Immature natural killer cell (primary cell): ENCODE data around the gene COX5A. TPM values are rescaled to one million over a fixed set of nuclear protein-coding genes. Genes with fewer than 3 reads are reported as not detected.

Experiments used
- DNase-seq, 3 donors: peaks; one replicate each; pipeline ENCODE4 v3.0.0; 2022; ENCODE audit warnings: mixed read lengths in 1 of 3
- H3K27ac Mint-ChIP-seq, 6 donors: one replicate each; pipeline ENCODE4 v1.8.0; 2020; ENCODE audit warnings: mixed read lengths in 6 of 6, mild to moderate bottlenecking in 5 of 6, inconsistent platforms in 4 of 6, moderate library complexity in 3 of 6
- H3K27me3 Mint-ChIP-seq, 3 donors: one replicate each; pipeline ENCODE4 v1.8.0; 2020 to 2021; ENCODE audit warnings: low read depth in 3 of 3, mild to moderate bottlenecking in 3 of 3, mixed read lengths in 3 of 3, moderate library complexity in 3 of 3, inconsistent platforms in 1 of 3
- H3K36me3 Mint-ChIP-seq, 3 donors: one replicate each; pipeline ENCODE4 v1.8.0; 2020; ENCODE audit warnings: mixed read lengths in 3 of 3, inconsistent platforms in 2 of 3, mild to moderate bottlenecking in 2 of 3
- H3K4me1 Mint-ChIP-seq, 2 donors: one replicate each; pipeline ENCODE4 v1.8.0; 2020; ENCODE audit warnings: inconsistent platforms in 2 of 2, mild to moderate bottlenecking in 2 of 2, mixed read lengths in 2 of 2, moderate library complexity in 1 of 2
- H3K4me3 Mint-ChIP-seq, 5 donors: one replicate each; pipeline ENCODE4 v1.8.0; 2020; ENCODE audit warnings: mild to moderate bottlenecking in 5 of 5, mixed read lengths in 5 of 5, inconsistent platforms in 3 of 5, moderate library complexity in 3 of 5
- H3K9me3 Mint-ChIP-seq, 6 donors: one replicate each; pipeline ENCODE4 v1.8.0; 2020; ENCODE audit warnings: mild to moderate bottlenecking in 6 of 6, mixed read lengths in 6 of 6, inconsistent platforms in 4 of 6, moderate library complexity in 3 of 6
- polyA plus RNA-seq, 3 donors: library from polyadenylated mRNA; unstranded; fragments of 300-500 nt; fragmentation: Illumina TruSeq; gene quantifications; one replicate each; pipeline ENCODE4 v1.2.3, GENCODE V29; 2021

Gene COX5A
- 100 to 1,000 TPM; 373 to 458 (median 447) TPM for polyA plus RNA-seq

DNA sequence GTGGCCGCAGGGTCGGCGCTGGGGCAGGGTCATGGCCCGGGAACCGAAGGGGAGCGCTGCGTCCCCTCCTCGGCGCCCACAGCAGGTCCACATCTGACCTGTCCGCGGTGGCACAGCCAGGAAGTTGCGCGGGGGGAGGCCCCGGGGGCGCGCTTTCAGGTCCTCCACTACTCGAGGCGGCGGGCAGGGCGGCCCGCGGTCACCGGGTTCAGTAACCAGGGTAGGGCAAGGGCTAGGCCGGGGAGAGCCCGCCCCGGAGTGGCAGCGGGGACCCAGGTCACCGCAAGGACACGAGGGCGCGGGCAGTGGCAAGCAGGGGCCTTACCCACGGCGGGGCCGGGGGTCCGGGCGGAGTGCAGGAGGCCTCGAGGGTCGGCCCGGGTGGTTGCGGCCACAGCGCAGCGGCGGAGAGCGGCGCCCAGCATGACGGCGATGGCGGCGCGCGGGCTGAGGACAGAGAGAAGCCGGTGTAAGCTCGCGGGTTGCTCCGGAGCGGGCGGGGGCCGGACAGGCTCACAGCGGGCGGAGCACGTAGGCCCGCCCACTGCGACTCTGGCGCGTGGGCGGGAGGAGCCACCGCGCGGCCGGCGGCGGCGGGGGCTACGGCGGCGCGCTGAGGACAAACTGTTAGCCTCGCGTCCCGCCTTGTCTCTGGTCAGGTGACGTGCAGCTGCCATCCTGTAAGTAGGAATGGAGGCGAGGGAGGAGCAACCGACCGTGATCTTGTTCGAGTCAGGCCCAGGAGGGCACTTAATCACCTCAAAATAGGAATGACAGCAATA, at the start of gene COX5A:
TSS of gene COX5A (minus strand) at position 484 of the 782 bp plus-strand sequence. CDS start at position 425, 59 bp downstream.
- Mint-ChIP-seq H3K27ac (peak within 1 kb of the TSS; percentile 70 to 95 (median 92)), H3K9me3 (no peaks in the 10 kb centered on the region), H3K4me3 (peak within 1 kb of the TSS; percentile 86 to 96 (median 94)), H3K36me3 (no peaks in the 10 kb centered on the region), H3K4me1 (peaks cover 30 to 34% of the 10 kb centered on the region in 2 donors), H3K27me3 (peaks cover 0 to 6% (median 0%) of the 10 kb centered on the region in 3 donors)
- peak; percentile 92 to 93 (median 93) for DNase-seq

DNA sequence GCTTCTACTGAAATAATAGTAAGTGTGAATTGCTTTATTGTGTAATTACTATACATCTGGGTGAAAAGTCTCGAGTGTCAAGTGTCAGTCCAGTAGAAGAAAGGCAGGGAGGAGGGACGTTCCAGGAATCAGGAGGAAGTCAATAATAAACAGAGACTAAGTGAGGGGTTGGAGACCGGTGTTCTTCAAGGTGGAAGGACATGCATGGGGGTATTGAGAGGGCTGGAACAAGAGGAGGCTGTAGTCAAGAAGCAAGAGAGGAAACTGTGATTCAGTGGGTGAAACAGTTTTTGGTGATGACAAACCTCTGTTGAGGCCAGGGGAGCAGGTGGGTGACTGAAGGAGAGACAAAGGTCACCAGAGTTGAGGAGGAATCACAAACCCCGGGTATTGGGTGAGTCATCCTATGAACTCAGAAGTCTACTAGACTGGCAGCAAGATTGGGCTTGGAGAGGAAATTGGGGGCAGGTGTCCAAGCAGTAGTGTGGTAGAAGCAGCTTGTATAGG, 45.9 kb upstream of the COX5A start:
- Mint-ChIP-seq H3K9me3 (no peaks in the 10 kb centered on the region), H3K27me3 (peaks cover 3 to 4% (median 4%) of the 10 kb centered on the region in 3 donors), H3K4me1 (no peaks in the 10 kb centered on the region)

GRCh38 chr15:74982183-74982582, 44.3 kb upstream of the COX5A start:
- Mint-ChIP-seq H3K27ac (no peak overlapping the region), H3K27me3 (peaks cover 1 to 8% (median 7%) of the 10 kb centered on the region in 3 donors), H3K4me3 (no peak overlapping the region), H3K36me3 (no peaks in the 10 kb centered on the region), H3K9me3 (no peaks in the 10 kb centered on the region), H3K4me1 (no peaks in the 10 kb centered on the region)
- no peak for DNase-seq

More for the DNA sequence above, 45.9 kb upstream of the COX5A start:
- Mint-ChIP-seq H3K36me3 (no peaks in the 10 kb centered on the region), H3K27ac (peak overlapping the region in 1 of 6 donors; percentile 18), H3K4me3 (no peak overlapping the region)
- no peak for DNase-seq

DNA sequence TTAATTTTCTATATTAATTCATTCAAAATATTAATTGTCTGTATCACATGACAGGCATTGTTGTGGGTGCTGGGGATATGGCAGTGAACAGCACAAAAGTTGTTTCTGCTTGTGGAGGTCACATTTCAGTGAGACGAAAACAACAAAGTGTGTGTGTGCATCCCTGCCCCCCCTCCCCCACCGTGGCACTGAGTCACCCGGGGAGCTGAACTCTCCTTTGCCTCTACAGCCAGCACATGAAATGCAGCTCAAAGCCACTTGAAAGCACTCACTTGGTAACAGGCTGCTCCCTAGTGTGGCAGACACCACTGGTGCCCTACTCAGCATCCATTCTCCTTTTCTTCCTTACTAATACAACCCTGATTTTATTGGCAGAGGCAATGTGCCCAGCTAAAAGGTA, 40.6 kb upstream of the COX5A start:
- DNase-seq, result no peak
- H3K4me1 Mint-ChIP-seq, result no peaks in the 10 kb centered on the region
- H3K36me3 Mint-ChIP-seq, result no peaks in the 10 kb centered on the region
- H3K27ac Mint-ChIP-seq, result no peak overlapping the region
- H3K27me3 Mint-ChIP-seq, result peaks cover 0 to 10% (median 4%) of the 10 kb centered on the region in 3 donors
- no peaks in the 10 kb centered on the region for H3K9me3 Mint-ChIP-seq
- H3K4me3 Mint-ChIP-seq, result no peak overlapping the region

GRCh38 chr15:74978077-74978476, 40.2 kb upstream of the COX5A start:
- Mint-ChIP-seq H3K36me3 (no peaks in the 10 kb centered on the region), H3K4me1 (no peaks in the 10 kb centered on the region), H3K27me3 (peaks cover 0 to 10% (median 4%) of the 10 kb centered on the region in 3 donors), H3K27ac (no peak overlapping the region), H3K9me3 (no peaks in the 10 kb centered on the region), H3K4me3 (no peak overlapping the region)
- no peak for DNase-seq

DNA sequence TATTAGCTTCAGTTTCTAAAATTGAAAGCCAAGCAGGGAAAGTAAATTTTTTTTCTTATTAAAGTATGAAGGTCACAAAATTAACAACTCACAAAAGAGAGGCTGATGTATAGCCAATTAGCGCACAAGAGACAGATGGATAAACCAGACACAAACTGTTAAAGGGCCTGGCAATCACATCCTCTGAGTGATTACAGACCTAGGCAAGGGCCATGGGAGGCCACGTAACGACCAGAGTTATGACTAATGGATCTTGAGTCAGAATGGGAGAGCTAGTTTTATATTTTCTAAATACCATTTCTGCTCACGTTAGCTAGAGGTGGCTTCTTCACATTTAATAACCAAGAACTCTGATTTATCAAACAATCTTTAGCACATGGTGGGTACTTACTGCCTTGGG, 39.7 kb upstream of the COX5A start:
- Mint-ChIP-seq H3K36me3 (no peaks in the 10 kb centered on the region), H3K9me3 (no peaks in the 10 kb centered on the region), H3K27ac (no peak overlapping the region), H3K4me3 (no peak overlapping the region), H3K4me1 (no peaks in the 10 kb centered on the region), H3K27me3 (peaks cover 0 to 10% (median 4%) of the 10 kb centered on the region in 3 donors)
- no peak for DNase-seq

GRCh38 chr15:74976159-74976558, 38.3 kb upstream of the COX5A start:
- Mint-ChIP-seq H3K4me3 (no peak overlapping the region), H3K36me3 (no peaks in the 10 kb centered on the region), H3K27me3 (peaks cover 0 to 7% (median 6%) of the 10 kb centered on the region in 3 donors), H3K9me3 (no peaks in the 10 kb centered on the region), H3K4me1 (no peaks in the 10 kb centered on the region), H3K27ac (no peak overlapping the region)
- no peak for DNase-seq

DNA sequence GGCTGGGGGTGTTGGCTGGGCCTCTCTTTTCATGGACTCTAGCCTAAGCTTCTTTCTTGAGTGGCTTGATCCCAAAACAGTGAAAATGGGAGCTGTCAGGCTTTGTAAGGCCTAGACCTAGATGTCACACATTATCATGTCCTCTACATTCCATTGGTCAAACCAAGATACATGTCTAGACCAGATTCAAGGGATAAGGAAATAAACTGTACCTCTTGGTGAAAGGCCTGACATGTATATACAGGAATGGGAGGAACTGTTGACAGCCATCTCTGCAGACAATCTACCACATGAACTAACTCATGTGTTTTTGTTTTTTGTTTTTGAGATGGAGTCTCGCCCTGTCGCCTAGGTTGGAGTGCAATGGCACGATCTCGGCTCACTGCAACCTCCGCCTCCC, 29.8 kb upstream of the COX5A start:
- no peaks in the 10 kb centered on the region for H3K9me3 Mint-ChIP-seq
- DNase-seq, result no peak
- H3K27ac Mint-ChIP-seq, result no peak overlapping the region
- H3K4me1 Mint-ChIP-seq, result no peaks in the 10 kb centered on the region
- no peaks in the 10 kb centered on the region for H3K36me3 Mint-ChIP-seq
- no peak overlapping the region for H3K4me3 Mint-ChIP-seq
- H3K27me3 Mint-ChIP-seq, result peaks cover 0 to 2% (median 2%) of the 10 kb centered on the region in 3 donors

- no peak for DNase-seq
- no peak overlapping the region for H3K4me3 Mint-ChIP-seq
- H3K27me3 Mint-ChIP-seq, result peaks cover 2 to 9% (median 8%) of the 10 kb centered on the region in 3 donors
- no peaks in the 10 kb centered on the region for H3K36me3 Mint-ChIP-seq
- H3K9me3 Mint-ChIP-seq, result no peaks in the 10 kb centered on the region
- H3K27ac Mint-ChIP-seq, result no peak overlapping the region
- no peaks in the 10 kb centered on the region for H3K4me1 Mint-ChIP-seq
Observed at GRCh38 chr15:74964794-74965193, 26.9 kb upstream of the COX5A start.

- H3K9me3 Mint-ChIP-seq, result no peaks in the 10 kb centered on the region
- H3K27ac Mint-ChIP-seq, result no peak overlapping the region
- no peaks in the 10 kb centered on the region for H3K36me3 Mint-ChIP-seq
- H3K4me1 Mint-ChIP-seq, result peaks cover 6 to 10% of the 10 kb centered on the region in 2 donors
- H3K4me3 Mint-ChIP-seq, result no peak overlapping the region
- no peak for DNase-seq
- peaks cover 6 to 21% (median 20%) of the 10 kb centered on the region in 3 donors for H3K27me3 Mint-ChIP-seq
Observed at GRCh38 chr15:74963213-74963612, 25.3 kb upstream of the COX5A start.

- no peak overlapping the region for H3K27ac Mint-ChIP-seq
- no peak overlapping the region for H3K4me3 Mint-ChIP-seq
- H3K9me3 Mint-ChIP-seq, result no peaks in the 10 kb centered on the region
- no peak for DNase-seq
- H3K4me1 Mint-ChIP-seq, result peaks cover 10 to 15% of the 10 kb centered on the region in 2 donors
- no peaks in the 10 kb centered on the region for H3K36me3 Mint-ChIP-seq
- H3K27me3 Mint-ChIP-seq, result peaks cover 6 to 24% (median 23%) of the 10 kb centered on the region in 3 donors
Observed at GRCh38 chr15:74962671-74963070, 24.8 kb upstream of the COX5A start.

- H3K27ac Mint-ChIP-seq, result no peak overlapping the region
- H3K27me3 Mint-ChIP-seq, result peaks cover 9 to 28% (median 23%) of the 10 kb centered on the region in 3 donors
- H3K36me3 Mint-ChIP-seq, result no peaks in the 10 kb centered on the region
- peaks cover 14 to 16% of the 10 kb centered on the region in 2 donors for H3K4me1 Mint-ChIP-seq
- no peak for DNase-seq
- H3K9me3 Mint-ChIP-seq, result no peaks in the 10 kb centered on the region
- no peak overlapping the region for H3K4me3 Mint-ChIP-seq
Observed at GRCh38 chr15:74962219-74962618, 24.3 kb upstream of the COX5A start.

GRCh38 chr15:74961616-74962015, 23.7 kb upstream of the COX5A start:
- Mint-ChIP-seq H3K9me3 (no peaks in the 10 kb centered on the region), H3K4me3 (no peak overlapping the region), H3K27ac (no peak overlapping the region), H3K36me3 (no peaks in the 10 kb centered on the region), H3K4me1 (peaks cover 16% of the 10 kb centered on the region in 2 donors), H3K27me3 (peaks cover 9 to 28% (median 23%) of the 10 kb centered on the region in 3 donors)
- no peak for DNase-seq

GRCh38 chr15:74960995-74961588, 23.2 kb upstream of the COX5A start:
- no peak for DNase-seq
- H3K36me3 Mint-ChIP-seq, result no peaks in the 10 kb centered on the region
- H3K9me3 Mint-ChIP-seq, result no peaks in the 10 kb centered on the region
- no peak overlapping the region for H3K27ac Mint-ChIP-seq
- no peak overlapping the region for H3K4me3 Mint-ChIP-seq
- H3K27me3 Mint-ChIP-seq, result peaks cover 9 to 28% (median 23%) of the 10 kb centered on the region in 3 donors
- H3K4me1 Mint-ChIP-seq, result peaks cover 16% of the 10 kb centered on the region in 2 donors
